Activated effector memory CD4-positive, alpha-beta T cell treated with anti-CD3 and anti-CD28 coated beads, Interleukin-2, amount 50 U/mL, for 16 hours (primary cell): Measurements from ENCODE around the gene TMEM270.

Source experiments
- DNase-seq: peaks from one replicate; pipeline ENCODE4 v3.0.0-alpha.2; 2020

Gene TMEM270

DNA sequence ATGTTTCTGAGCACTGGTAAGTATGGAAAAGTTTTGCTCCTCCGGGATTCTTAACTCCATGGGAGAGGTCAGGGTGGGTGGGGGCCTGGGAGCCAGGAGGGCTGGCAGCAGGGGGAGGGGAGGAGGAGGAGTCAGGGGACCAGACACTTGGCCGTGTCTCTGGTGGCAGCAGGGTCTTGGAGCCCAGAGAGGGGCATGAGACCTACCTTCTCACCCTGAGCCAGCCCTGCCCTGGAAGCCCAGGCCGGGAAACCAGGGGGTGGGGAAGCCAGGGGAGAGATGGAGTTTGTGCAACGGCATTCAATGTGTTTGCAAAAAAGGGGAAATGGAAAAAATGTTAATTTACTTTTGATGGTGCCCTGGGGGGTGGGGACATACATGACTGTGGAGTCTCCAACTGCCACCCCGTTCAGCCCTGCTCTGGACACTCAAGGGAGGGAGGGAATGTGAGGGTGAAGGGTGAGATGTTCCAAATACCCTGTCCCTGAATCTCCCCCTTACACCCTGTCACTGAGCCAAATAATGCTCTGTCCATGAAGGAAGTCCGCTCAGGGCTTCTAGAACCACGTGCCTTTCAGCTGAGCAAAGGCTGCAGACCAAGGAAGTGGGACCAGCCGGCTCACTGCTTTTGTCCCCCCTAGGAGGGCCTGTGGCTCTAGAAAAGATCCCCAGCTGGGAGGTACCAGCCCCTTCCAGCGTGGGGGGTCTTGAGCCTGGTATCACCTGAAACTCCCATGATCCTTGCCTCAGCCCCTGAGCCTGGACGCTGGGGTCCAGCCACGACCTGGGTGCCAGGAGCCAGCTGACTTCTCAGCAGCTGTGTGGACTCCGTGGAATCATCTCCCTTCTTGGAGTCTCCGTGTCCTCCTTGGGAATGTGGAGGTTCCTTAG lies 48.3 kb downstream of the TMEM270 start:
- peak; percentile 52 for DNase-seq

DNA sequence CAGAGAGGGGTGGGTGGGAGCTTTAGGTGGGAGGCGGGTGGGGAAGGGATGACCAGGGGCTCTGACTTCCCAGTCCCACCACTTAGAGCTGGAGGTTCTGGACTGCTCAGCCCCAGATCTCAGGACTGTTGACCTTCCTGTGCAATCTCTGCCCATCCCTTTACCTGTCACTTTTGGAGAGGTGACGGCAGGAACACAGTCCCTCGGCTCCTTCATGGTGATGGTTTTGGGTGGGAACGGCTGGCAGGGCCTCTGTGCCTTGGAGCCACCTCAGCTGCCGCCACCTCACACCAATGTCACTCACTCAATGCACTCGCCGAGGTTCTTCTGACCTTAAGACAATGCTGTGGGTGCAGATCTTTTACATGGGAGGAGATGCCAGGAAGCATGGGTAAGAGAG lies 49.0 kb downstream of the TMEM270 start:
- DNase-seq: peak; percentile 36

DNA sequence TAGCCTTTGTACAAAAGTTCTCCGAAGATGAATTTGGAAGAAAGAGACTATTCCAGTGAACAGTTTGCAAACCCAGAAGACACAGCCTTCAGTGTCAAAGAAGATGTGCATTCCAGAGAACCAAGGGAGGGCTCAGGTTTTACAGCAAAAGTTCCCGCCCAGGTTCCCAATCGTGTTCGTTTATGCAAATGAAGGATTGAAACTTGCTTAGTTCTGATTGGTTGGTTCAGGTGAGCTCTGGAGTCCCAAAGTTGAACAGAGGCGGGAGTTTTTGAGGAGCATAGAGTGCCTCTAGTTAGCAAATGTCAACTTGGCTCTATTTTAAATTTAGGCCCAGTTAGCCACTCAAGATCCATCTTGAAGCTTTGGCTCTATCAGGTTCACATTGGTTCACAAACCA lies 51.3 kb downstream of the TMEM270 start:
- DNase-seq: peak; percentile 24
